ENCODE data around the gene PRDM11. TPM values are rescaled to one million over a fixed set of nuclear protein-coding genes. Genes with fewer than 3 reads are reported as not detected.

Gene PRDM11
- total and polyA plus RNA-seq, 2 of the 8 experiments (the other 6 are each of a cell fraction or from before 2014, with no cell fraction given): 3.6 to 11.7 TPM

- TF ChIP-seq GTF2F1 (IDR thresholded peaks at IDR 0.05; ENCODE audit: borderline replicate concordance, low read depth, low read length) (no peak), TAF7 (optimal IDR thresholded peaks at IDR 0.05; ENCODE audit: borderline replicate concordance, low read depth, low read length) (no peak), TCF12 (IDR thresholded peaks at IDR 0.05; ENCODE audit: low read depth, low read length) (no peak), RNF2 (IDR thresholded peaks at IDR 0.05; ENCODE audit: borderline replicate concordance, low read depth, low read length, missing control alignments, poor library complexity, severe bottlenecking) (no peak)
Measured at GRCh38 chr11:45211732-45212131, 65.3 kb downstream of the PRDM11 start (continued).

All from H1 (cell line).